GM19467 (cell line): Measurements from ENCODE around the gene AKAP10.
"Not testable (repeated sequence)": the region's sequence is repeated elsewhere in the genome, so short reads cannot be mapped to it uniquely, and the experiment has no call there.

Experiments
- ATAC-seq: cut with Tn5 transposase; IDR thresholded peaks from one replicate; pipeline ENCODE4 v1.9.1; 2021; ENCODE audit warnings: mild to moderate bottlenecking, moderate library complexity; ENCODE audit not compliant: unreplicated experiment

The AKAP10 gene

DNA sequence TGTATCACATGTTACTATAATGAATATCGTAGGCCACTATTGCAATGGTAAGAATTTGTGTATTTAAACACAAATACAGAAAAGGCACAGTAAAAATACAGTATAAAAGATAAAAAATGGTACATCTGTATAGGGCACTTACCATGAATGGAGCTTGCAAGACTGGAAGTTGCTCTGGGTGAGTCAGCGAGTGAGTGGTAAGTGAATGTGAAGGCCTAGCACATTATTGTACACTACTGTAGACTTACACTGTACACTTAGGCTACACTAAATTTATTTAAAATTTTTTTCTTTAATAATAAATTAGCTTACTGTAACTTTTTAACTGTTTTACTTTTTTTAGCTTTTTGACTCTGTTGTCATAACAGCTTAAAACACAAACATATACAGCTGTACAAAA lies 42.5 kb downstream of the AKAP10 start:
- ATAC-seq = no peak

DNA sequence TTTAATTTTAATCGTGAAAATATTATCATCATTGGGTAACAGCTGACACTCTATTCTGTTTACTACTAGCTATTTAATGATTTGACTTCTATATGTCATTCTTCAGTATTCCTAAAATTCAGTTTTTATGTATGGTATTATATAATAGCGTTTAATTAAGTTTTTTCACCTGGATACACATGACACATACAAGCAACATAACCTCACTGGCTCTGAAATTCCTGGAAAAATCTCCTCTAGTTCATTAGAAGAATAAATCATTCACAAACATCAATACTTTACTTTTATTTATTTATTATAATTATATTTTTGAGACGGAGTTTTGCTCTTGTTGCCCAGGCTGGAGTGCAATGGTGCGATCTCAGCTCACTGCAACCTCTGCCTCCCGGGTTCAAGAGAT lies 44.0 kb downstream of the AKAP10 start:
- ATAC-seq = no peak

DNA sequence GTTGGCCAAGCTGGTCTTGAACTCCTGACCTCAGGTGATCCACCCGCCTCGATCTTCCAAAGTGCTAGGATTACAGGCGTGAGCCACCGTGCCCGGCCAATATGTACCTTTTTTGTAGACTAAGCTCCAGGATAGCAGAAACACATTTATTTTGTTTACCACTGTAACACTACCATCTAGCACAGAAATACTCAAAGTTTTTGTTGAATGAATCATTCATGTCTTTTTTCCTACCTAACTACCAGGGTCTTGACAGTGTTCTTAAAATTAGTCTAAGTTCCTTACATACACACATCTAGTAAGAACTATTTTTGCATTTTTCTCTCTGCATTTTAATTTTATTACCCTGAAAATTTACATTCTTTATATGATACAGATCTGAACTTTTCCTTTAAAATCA lies 44.4 kb downstream of the AKAP10 start:
- no peak for ATAC-seq

DNA sequence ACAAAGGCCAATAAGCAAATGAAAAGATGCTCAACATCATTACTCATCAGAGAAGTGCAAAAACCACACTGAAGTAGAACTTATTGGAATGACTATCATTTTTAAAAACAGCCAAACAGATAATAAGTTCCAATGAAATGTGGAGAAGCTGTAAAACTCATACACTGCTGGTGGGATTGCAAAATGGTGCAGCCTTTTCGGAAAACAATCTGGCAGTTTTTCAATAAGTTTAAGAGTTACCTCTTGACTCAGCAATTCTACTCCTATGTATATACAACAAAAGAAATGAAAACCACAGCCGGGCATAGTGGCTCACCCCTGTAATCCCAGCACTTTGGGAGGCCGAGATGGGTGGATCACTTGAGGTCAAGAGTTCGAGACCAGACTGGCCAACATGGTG lies 49.3 kb downstream of the AKAP10 start:
- no peak for ATAC-seq

DNA sequence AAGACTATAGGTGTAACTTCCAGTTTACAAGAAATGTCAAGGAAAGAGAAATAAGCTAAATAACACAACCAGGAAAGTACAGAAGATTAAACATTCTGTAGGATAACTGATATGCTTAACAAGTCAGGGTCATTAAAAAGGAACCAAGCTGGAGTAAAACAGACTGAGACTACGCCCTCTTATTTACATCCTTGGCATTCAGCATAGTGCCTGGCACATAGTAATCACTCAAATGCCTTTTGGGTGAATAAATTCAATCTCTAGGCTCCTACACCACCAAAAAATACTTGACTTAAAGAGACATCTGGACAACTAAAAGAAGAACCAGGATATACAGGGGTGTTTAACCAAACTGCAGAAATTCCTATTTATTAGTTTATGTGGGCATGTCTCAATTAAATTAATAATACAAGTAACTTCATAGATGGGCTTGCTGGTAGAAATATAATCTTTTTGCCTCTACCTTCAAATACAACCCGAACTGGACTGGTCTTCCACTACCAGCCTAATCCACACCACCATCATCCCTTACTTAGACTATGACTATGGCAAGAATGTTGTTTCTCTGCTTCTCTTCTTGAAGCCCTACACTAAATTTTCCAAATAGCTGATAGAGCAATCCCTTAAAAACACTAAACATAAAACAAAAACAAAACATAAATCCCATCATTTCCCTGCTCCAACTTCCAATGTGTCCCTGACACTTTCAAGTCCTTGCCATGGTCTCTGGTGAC lies 62.2 kb downstream of the AKAP10 start:
- no peak for ATAC-seq

DNA sequence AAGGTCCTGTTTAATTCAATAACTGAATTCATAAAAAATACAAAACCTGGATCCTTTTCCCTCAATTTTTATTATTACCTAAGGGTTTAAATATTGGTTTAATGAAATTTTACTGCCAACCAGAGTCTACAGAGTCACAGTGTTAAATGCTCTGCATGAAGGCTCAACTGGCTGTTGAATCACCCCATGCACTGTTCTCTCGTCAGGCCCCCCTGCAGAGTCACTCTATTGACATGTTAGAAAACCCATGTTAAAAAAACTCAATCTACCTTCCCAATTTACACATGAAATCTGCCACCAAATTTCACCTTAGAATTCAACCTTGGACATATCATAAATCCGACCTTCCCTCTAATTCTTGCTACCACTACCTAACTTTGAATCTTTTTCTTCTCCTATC lies 66.6 kb downstream of the AKAP10 start:
- no peak for ATAC-seq

DNA sequence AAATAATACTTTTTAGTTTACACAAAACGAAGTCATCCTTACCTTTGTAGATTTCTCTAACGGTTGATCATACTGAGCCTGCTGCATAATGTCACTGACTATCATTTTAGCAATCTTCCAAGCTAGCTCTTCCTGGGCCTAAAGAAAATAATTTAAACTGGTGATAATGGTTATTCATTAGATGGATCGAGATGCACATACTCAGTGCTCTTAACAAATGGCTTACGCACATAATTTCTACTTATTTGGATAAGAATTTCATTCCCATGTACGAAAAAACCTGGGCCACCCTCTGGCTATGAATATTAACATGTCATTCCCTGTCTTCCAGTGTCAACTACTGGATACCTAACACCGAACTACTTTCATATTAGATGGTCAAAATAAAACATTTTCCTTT lies 68.5 kb downstream of the AKAP10 start:
- ATAC-seq = no peak

DNA sequence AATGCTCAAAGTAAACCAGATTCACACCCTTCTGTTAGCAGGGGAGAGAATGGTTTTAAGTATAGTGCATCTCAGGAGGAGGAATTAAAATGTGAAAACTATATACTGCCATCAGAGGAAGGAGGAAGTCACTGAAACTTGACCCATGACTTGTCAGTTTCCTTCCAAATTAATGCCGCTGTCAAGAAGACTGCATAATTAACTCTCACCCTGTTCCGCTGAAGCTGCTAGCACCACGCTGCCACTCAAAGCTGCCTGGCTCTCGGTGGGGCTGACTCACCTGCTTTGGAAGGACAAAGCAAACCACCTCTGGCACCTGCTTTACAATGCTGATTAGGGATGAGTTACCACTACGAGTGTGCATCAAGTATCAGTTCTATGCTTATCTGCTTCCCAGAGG lies 72.1 kb downstream of the AKAP10 start:
- ATAC-seq = no peak

DNA sequence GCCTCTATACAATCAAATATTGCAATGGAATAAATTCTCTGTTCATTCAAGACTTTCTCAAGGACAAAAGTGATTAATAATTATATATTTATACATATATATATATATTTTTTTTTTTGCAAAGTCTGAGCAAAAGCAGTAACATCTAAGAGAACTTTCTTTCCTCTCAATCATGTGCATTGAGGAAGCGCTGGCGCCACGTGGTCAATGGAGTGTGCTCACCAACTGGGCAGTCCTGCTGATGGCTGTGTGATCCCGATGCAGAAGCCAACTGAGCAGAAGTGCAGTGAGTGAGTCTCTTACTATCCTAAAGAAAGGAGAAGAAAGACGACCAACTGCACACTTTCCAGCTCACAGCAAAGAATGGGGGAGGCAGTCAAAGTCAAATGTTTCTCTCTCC lies 72.7 kb downstream of the AKAP10 start:
- no peak for ATAC-seq

DNA sequence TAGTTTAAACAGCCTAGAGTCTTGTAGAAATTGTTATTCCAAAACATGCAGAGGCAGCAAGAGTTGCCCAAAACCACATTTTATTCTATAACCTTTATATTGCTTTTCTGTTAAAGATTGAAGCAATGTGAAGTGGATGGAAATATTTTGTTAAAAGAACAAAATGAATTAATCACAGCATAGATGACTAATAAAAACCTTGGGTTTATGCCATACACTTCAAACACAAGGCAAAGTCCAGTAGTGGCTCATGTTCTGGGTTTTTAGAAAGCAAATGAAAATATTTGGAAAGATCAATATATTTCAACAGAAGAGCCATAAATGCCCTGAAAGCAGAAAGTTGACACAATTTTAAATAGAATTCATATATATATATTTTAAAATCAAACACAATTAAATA lies 73.2 kb downstream of the AKAP10 start:
- no peak for ATAC-seq

DNA sequence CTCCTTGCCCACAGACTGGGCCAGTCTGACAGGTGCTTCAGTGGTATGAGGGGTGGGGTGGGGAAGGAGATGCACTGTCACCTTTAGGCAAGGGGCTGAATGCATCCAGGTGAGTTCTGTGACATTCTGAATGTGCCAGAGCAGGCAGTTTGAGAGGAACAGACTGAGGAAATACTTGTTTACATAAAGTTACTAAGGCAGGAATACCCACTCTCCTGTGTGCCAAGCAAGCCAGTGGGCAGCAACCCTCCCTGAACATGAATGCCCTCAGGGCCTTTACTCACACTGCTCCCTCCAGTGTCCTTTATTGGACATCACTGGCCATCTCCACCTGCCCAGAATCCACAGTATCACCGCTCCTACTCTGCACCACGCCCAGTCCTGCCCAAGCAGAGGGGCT lies 76.8 kb downstream of the AKAP10 start:
- no peak for ATAC-seq

DNA sequence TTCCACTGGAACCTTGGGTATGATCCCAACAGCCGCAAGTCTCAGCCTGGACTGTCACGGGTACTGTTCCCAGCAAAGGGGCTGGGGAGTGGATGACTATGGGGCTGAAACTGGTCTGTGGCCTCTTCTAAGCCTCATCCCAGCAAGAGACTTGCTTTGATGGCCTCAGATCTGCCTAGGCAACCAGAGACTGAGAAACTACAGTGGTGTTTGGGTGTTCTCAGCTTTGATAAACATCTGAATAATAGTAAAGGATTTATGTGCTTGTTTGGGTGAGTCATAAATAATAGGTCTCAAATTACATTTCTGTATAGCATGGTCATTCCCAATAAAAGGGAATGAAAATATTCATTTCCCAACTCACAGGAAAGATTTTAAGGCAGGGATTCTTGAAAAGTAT lies 79.7 kb downstream of the AKAP10 start:
- ATAC-seq = no peak

DNA sequence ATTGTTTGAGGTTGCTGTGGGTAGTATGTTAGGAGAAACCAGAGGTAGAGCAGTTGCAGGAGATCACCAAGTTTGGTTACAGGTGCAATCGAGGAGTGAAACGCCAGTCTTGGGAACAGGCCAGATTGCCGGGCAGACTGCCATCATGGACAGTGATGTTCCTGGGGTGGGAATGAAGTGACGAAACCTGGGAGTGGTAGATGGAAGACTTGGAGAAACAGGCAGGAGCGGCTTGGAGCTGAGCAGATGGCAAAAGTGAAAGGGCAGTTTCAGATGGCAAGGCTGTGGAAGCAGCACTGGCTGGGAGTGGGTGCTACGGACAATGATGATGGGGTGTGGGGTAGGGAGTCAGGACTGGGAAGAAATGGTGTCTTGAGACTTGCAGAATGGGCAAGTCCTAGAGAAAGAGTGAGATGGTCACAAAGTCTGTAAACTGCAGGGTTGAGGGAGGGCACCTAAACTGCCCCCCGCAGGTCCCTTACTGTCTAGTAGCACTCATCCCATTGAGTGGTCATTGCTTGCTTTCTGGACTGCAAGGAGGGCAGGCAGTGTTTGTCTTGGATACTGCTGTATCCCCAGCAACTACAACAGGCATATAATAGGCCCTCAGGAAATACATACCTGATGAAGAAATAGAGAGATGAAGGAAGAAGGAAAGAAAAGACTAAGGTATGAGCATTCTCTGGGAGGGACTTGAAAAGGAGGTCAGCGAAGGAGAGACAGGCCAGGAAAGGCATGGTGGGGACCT lies 80.4 kb downstream of the AKAP10 start:
- ATAC-seq = no peak

DNA sequence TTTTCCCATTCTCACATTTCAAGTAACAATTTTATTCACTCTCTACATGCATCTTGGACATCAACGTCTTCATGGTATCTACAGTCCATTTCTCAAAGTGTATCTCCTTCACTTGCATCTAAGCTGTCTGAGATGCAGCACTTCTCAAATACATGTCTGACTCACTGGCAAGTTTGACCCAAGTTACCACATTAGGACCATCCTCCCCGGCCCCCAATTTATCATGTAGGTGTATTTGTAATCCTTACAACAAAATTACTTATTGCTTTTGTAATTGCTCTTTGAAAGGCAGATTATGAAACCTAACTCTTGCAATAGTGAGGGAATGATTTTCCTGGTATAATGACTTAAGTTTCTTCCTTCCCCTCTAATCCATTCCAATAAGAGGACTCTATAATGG lies 80.9 kb downstream of the AKAP10 start:
- ATAC-seq = no peak

DNA sequence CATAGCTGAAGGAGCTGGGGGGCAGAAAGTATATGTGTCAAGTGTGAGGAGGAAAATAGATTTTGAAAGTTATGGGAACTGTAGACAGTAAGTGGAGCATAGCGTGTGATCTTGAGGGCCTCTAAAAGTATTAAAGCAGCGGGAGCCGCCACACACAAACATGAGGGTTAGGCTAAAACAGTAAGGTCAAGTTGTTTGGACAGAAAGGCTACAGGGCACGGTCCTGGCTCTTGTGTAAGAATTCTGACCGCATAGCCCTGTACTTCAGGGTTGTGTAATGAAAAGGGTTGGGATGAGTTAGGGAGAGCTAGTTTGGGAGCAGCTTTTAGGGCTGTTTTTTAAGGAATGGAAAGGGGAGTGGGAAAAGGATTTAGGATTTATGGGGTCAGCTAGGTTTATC lies 87.1 kb downstream of the AKAP10 start:
- not testable (repeated sequence) for ATAC-seq

DNA sequence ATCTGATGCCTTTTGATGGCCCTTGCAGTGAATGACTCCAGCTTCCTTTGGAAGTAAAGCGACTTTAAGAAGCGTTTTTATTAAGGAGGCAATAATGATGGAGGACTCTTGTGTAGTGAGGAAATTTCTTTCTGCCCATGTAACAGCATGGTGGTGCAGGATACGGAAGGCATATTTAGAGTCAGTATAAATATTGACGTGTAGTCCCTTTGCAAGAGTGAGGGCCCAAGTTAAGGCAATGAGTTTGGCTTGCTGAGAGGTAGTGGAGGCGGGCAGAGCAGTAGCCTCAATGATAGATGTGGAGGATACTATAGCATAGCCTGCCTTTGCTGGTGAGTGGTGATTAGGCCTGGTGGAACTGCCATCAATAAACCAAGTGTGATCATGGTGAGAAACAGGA lies 87.6 kb downstream of the AKAP10 start:
- not testable (repeated sequence) for ATAC-seq

DNA sequence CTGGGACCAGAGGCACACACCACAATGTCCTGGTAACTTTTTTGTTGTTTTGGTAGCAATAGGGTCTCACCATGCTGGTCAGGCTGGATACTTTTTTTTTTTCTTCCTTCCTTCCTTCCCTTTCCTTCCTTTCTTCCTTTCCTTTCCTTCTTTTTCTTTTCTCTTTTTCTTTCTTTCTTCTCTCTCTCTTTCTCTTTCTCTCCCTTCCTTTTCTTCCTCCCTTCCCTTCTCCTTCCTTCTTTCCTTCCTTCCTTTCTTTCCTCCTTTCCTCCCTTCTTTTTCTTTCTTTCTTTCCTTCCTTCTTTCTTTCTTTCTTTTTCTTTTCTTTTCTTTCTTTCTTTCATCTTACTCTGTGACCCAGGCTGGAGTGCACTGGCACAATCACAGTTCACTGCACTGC lies 91.5 kb downstream of the AKAP10 start:
- ATAC-seq = no peak

DNA sequence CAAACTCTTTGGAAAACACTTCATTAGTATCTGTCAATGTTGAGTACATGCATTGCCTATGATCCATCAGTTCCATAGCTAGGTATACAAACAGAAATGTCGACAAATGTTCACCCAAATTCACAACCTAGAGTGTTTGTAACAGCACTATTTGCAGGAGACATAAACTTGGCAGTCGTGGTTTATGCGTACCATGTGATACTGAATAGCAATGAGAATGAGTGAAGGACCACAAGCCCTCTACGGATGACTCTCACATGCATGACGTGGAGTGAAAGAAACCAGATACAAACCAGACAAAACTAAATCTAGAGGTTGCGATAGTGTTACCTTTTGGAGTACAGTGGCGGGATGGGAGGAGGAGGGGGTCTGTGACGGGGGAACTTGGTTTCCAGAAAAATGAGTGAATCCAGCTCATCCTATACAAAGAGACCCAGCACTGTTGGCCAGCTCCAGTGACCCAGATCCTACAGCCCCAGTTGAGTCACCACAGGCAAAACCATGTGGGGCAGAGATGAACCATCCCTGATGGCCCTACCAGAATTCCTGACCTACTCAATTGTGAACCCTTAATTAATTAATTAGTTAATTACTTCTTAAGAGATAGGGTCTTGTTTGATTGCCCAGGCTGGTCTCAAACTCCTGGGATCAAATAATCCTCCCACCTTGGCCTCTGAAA lies 94.0 kb downstream of the AKAP10 start:
- no peak for ATAC-seq

DNA sequence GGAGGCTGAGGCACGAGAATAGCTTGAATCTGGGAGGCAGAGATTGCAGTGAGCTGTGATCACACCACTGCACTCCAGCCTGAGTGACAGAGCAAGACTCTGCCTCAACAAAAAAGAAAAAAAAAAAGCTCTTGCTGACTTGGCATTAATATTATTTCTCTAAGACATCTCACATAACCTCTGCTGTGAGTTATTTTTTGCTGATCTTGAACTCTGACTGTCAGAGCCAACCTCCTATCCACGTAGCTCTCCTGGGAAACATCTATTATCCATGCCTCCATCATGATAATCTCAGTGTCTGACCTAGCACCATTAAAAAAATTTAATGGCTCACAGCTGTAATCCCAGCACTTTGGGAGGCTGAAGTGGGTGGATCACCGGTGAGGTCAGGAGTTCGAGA lies 97.2 kb downstream of the AKAP10 start:
- no peak for ATAC-seq

DNA sequence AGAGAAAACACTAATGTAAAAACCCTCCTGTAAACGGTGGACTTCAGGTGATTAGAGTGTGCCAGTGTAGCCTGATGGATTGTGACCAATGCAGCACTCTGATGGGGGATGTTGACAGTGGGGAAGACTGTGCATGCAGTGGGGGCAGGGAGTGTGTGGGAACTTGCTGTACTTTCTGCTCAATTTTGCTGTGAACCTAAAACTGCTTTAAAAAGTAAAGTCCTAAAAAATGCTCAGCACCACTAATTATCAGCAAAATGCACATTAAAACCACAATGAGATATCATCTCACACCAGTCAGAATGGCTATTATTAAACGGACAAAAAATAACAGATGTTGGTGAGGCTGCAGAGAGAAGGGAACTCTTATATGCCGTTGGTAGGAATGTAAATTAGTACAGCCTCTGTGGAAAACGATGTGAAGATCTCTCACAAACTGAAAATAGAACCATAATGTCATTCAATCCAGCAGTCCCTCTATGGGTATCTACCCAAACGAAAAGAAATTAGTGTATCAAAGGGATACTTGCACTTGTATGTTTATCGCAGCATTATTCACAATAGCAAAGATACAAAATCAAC lies 100.2 kb downstream of the AKAP10 start:
- ATAC-seq = no peak

DNA sequence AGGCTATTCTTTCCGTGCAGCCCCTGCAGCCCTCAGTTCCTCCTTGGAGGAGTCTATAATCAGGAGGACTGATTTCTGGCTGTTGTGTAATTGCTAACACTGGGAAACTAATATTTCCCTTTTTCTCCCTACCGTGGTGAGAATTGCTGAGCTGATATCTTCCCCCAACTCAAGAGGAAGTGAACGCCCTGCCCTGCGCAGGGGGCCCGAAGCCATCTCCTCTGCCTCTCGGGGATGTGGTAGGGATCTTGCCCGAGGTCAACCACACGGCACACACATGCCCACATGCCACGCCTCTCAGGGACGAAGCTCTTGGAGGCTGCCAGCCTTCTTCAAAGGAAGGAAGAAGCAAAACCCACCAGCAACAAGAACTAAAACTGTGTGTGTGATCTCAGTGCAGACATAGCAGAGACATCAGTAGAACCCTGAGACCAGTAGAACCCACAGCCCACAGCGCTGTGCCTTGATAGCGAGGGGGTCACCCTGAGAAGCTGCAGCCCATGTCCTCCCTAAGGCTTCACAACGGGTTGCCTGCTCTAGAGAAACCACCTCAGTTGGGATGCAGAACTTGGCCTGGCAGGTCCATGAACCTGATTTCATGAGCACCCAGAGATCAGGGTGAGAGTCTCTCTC lies 101.0 kb downstream of the AKAP10 start:
- ATAC-seq = no peak
